BJ (cell line): ENCODE measurements around the gene PARVG. TPM values are rescaled to one million over a fixed set of nuclear protein-coding genes. Genes with fewer than 3 reads are reported as not detected.
"Not testable (repeated sequence)": the region's sequence is repeated elsewhere in the genome, so short reads cannot be mapped to it uniquely, and the experiment has no call there.

Experiments used
- CTCF ChIA-PET: fragments of 350-600 bp; formaldehyde crosslinking; extraction: SDS; loops from one replicate; lab custom pipeline; 2021; ENCODE audit warnings: antibody characterized with exemption, inconsistent platforms; lab: Yijun Ruan, JAX
- POLR2A ChIA-PET: fragments of 300-600 bp; sonication (Branson Sonifier 250); formaldehyde crosslinking; extraction: SDS; loops from one replicate; lab custom pipeline; 2021; ENCODE audit warnings: antibody characterized with exemption; lab: Charles Lee
- DNase-seq: peaks from one replicate; pipeline ENCODE4 v3.0.0-alpha.2; 2011; ENCODE audit warnings: low read depth
- H3K27me3 ChIP-seq: 2 replicates; pipeline ENCODE4 v1.6.0; 2011; ENCODE audit warnings: low read length; ENCODE audit not compliant: control insufficient read depth, insufficient read depth
- H3K36me3 ChIP-seq: 2 replicates; pipeline ENCODE4 v1.5.1; 2011; ENCODE audit warnings: low read length; ENCODE audit not compliant: control insufficient read depth, insufficient read depth
- H3K4me3 ChIP-seq: 2 replicates; pipeline ENCODE4 v1.5.1; 2011; ENCODE audit warnings: low read depth, mild to moderate bottlenecking, control low read depth, low read length
- polyA plus RNA-seq: library from polyadenylated mRNA; depleted of rRNA; stranded (reverse); fragments of >200 nt; gene quantifications from 2 replicates; pipeline ENCODE4 v1.2.3, GENCODE V29; 2011
- TF ChIP-seq, protein P1 (sequence below): IDR thresholded peaks from 2 replicates; pipeline ENCODE4 v1.5.1; 2011; ENCODE audit warnings: low read depth, mild to moderate bottlenecking, control low read depth, inconsistent platforms, low read length, moderate library complexity; ENCODE audit not compliant: insufficient read depth

PARVG gene
- polyA plus RNA-seq, 1 experiment, result not detected

DNA sequence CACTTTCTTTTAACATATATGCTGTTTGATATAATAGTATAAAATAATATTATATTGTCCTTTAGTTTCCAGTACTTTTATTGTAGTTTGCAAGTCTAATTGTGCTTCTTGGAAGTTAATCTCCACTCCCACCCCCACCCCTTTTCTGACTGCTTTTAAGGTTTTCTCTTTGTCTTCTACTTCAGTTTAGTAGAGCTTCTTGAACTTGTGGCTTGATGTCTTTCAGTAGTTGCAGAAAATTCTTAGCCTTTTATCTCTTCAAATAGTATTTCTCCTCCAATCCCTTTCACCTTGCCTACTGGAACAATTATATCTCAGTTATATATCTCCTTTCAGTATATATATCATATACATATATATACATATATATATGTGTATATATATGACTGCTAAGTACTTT is 56.6 kb downstream of the PARVG start:
- no peak for DNase-seq
- CTCF ChIA-PET, result interaction anchor here (0.6 to 0.7 kb wide), 2 partner anchors 21 to 22 kb away, joined by 4 to 5 read pairs; no protein-coding TSS in a partner anchor
- Histone ChIP-seq H3K36me3 (no peaks in the 10 kb centered on the region), H3K4me3 (no peak overlapping the region), H3K27me3 (0 out of 2 replicates have a peak, but pooled peaks cover 1% of the 10 kb centered on the region)
- POLR2A ChIA-PET, result no interaction called here
- TF ChIP-seq, protein P1, sequence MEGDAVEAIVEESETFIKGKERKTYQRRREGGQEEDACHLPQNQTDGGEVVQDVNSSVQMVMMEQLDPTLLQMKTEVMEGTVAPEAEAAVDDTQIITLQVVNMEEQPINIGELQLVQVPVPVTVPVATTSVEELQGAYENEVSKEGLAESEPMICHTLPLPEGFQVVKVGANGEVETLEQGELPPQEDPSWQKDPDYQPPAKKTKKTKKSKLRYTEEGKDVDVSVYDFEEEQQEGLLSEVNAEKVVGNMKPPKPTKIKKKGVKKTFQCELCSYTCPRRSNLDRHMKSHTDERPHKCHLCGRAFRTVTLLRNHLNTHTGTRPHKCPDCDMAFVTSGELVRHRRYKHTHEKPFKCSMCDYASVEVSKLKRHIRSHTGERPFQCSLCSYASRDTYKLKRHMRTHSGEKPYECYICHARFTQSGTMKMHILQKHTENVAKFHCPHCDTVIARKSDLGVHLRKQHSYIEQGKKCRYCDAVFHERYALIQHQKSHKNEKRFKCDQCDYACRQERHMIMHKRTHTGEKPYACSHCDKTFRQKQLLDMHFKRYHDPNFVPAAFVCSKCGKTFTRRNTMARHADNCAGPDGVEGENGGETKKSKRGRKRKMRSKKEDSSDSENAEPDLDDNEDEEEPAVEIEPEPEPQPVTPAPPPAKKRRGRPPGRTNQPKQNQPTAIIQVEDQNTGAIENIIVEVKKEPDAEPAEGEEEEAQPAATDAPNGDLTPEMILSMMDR, result no peak

GRCh38 chr22:44241121-44241520 is 60.4 kb downstream of the PARVG start:
- H3K27me3 ChIP-seq, H3K4me3 ChIP-seq, DNase-seq, H3K36me3 ChIP-seq, POLR2A ChIA-PET: not testable (repeated sequence)
- CTCF ChIA-PET, result interaction anchor here (0.6 kb wide), 1 partner anchor 192 kb away, joined by 4 read pairs; no protein-coding TSS in a partner anchor

- TF ChIP-seq, protein P1, result no peak
- POLR2A ChIA-PET, result no interaction called here
- DNase-seq, result no peak
- CTCF ChIA-PET, result no interaction called here
- Histone ChIP-seq H3K4me3 (no peak overlapping the region), H3K27me3 (peaks cover 4% of the 10 kb centered on the region), H3K36me3 (no peaks in the 10 kb centered on the region)
Observed at GRCh38 chr22:44242946-44243724, 62.4 kb downstream of the PARVG start.

DNA sequence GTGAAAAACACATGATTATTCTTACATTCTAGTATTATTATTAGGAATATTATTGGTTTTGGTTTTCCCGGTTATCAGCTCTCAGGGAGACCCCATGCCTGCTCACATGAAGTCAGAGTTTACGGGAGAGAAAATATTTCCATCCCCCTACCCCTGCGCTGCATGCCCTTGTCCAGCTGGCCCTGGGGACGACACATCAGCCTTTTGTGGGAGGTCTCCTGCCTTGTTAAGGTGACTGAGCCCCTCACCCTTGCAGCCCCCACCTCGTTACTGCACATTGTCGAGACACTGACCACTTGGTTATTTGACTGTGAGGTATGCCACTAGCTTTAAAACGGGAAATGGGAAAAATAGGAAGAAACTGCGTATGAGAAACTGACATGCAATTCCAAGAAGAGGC is 63.0 kb downstream of the PARVG start:
- CTCF ChIA-PET, result no interaction called here
- POLR2A ChIA-PET, result no interaction called here
- H3K36me3 ChIP-seq, result no peaks in the 10 kb centered on the region
- no peak for DNase-seq
- TF ChIP-seq, protein P1, result no peak
- H3K4me3 ChIP-seq, result no peak overlapping the region
- H3K27me3 ChIP-seq, result peaks cover 4% of the 10 kb centered on the region

DNA sequence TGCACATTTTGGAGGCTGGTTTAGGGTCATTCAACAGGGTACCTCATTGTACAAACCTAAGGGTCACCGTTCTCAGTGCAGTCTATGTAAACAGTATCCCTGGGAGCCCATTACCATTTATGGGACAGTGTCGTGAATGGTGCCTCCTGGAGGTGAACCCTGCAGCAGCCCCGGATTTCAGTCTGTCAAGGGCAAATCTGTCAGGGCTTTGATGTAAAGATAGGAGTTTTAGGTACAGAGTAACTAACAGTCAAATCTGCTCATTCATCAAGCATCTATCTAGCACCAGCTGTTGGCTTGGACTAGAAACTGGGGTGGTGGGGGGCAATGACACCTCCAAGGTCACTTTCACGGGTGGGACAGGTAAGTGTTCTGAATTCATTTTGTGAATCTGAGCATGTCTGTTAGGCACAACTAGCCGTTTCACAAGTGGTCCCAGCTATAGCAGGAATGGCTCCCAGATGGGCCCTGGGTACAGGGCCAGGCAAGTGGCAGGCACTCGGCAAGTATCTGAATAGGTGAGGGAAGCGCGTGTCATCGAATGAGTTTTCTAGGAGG is 63.6 kb downstream of the PARVG start:
- POLR2A ChIA-PET, result no interaction called here
- TF ChIP-seq, protein P1, result no peak
- no peak for DNase-seq
- CTCF ChIA-PET, result no interaction called here
- H3K27me3 ChIP-seq, result peaks cover 4% of the 10 kb centered on the region
- H3K36me3 ChIP-seq, result no peaks in the 10 kb centered on the region
- no peak overlapping the region for H3K4me3 ChIP-seq
